ENCODE results near the gene DAB2IP. TPM values are rescaled to one million over a fixed set of nuclear protein-coding genes. Genes with fewer than 3 reads are reported as not detected.

Gene DAB2IP
- total and polyA plus RNA-seq, 2 of the 4 experiments (the other 2 are of a cell fraction), result 5.6 to 17.2 TPM

- Histone ChIP-seq H3K27me3 (ENCODE audit: control insufficient read depth, insufficient read depth, low read length) (peaks cover 13% of the 10 kb centered on the region), H4K5ac (ENCODE audit: low read depth, low read length) (no peak overlapping the region), H2BK120ac (ENCODE audit: low read depth, low read length) (no peak overlapping the region), H3K4me2 (ENCODE audit: low read depth, low read length) (no peak overlapping the region), H3K14ac (replicated peaks; ENCODE audit: low read depth, low read length) (no peak overlapping the region), H3K4ac (ENCODE audit: low read depth, low read length) (no peak overlapping the region), H3K9ac (ENCODE audit: low read depth, low read length) (no peak overlapping the region), H2BK15ac (ENCODE audit: low read depth, low read length) (no peak overlapping the region), H4K8ac (ENCODE audit: low read depth in 2 of 2, low read length in 2 of 2) (no peak overlapping the region), H3K4me3 (ENCODE audit: insufficient read depth, low read depth, low read length) (no peak overlapping the region), H3K9me1 (ENCODE audit: insufficient read depth, low read length) (peaks cover 3% of the 10 kb centered on the region), H3K4me1 (ENCODE audit: control insufficient read depth, insufficient read depth, low read length) (peaks cover 6% of the 10 kb centered on the region; the same call in 1 of the 2 replicates), H2BK5ac (ENCODE audit: low read depth, low read length, poor library complexity, severe bottlenecking) (no peak overlapping the region), H2BK20ac (ENCODE audit: low read depth, low read length) (no peak overlapping the region), H3K56ac (ENCODE audit: extremely low read depth, insufficient read depth, low read length) (no peak overlapping the region), H3K23ac (ENCODE audit: low read depth, low read length) (no peak overlapping the region), H2AK9ac (replicated peaks; ENCODE audit: low read depth, low read length, poor library complexity) (no peak overlapping the region), H4K91ac (ENCODE audit: insufficient read depth, low read depth, low read length) (no peak overlapping the region), H3K79me1 (ENCODE audit: low read depth in 1 of 2, low read length in 2 of 2) (peaks cover 0 to 14% of the 10 kb centered on the region in 2 experiments; a peak in 1 of 4 replicates), H2AK5ac (ENCODE audit: low read depth, low read length) (no peak overlapping the region), H3K18ac (ENCODE audit: low read depth, low read length) (no peak overlapping the region), H4K20me1 (ENCODE audit: insufficient read depth, low read length) (peaks cover 24% of the 10 kb centered on the region), H3K9me3 (ENCODE audit: control insufficient read depth, insufficient read depth, low read length) (no peaks in the 10 kb centered on the region), H3K36me3 (ENCODE audit: control insufficient read depth, insufficient read depth, low read length) (peaks cover 3% of the 10 kb centered on the region; the same call in 1 of the 2 replicates), H2AFZ (replicated peaks; ENCODE audit: low read length, poor library complexity) (no peak overlapping the region), H3K27ac (ENCODE audit: insufficient read depth, low read length) (no peak overlapping the region)
- POLR2A ChIA-PET (ENCODE audit: unreplicated experiment), result no interaction called here
- intact Hi-C loops (cut with micrococcal nuclease), result no loop called here
- in situ Hi-C loops (cut with MboI; ENCODE audit: low sequenced_read_pairs), result no loop called here
- dilution Hi-C loops (cut with HindIII; ENCODE audit: low sequenced_read_pairs, unreplicated experiment), result no loop called here
- DNase-seq, result no peak
- CTCF ChIA-PET, result no interaction called here
- WGBS, 2 experiments (ENCODE audit: extremely low coverage in 2 of 2, insufficient read length in 1 of 2), result no CpG with 5 or more reads among the region's 3 CpGs
- no TSS peak for BruUV-seq (replicated peaks)
- TF ChIP-seq MXI1 (IDR thresholded peaks at IDR 0.05; ENCODE audit: borderline replicate concordance, low read depth, low read length) (no peak), NFE2L2 (IDR thresholded peaks at IDR 0.05; ENCODE audit: low read depth, low read length) (no peak), BHLHE40 (IDR thresholded peaks at IDR 0.05; ENCODE audit: low read depth, low read length) (no peak), MAFK (IDR thresholded peaks at IDR 0.05; ENCODE audit: low read depth, low read length) (no peak), RFX5 (IDR thresholded peaks at IDR 0.05; ENCODE audit: low read depth, low read length) (no peak), RAD21 (IDR thresholded peaks at IDR 0.05; ENCODE audit: low read length) (no peak), SMC3 (IDR thresholded peaks at IDR 0.05; ENCODE audit: low read depth, low read length) (no peak), POLR2A (IDR thresholded peaks at IDR 0.05; ENCODE audit: low read depth, low read length) (no peak), ELK1 (IDR thresholded peaks at IDR 0.05; ENCODE audit: borderline replicate concordance, low read depth, low read length) (no peak), CTCF (conservative IDR thresholded peaks at IDR 0.05; ENCODE audit: low read depth, low read length) (no peak), FOS (IDR thresholded peaks at IDR 0.05; ENCODE audit: low read depth, low read length) (no peak)
- ATAC-seq (ENCODE audit: low read depth), result no peak
These were observed 3.9 kb downstream of the DAB2IP start for GRCh38 chr9:121655231-121655755.
